GM18519 (cell line): ENCODE data around the gene NRSN1.
"Not testable (repeated sequence)": the region's sequence is repeated elsewhere in the genome, so short reads cannot be mapped to it uniquely, and the experiment has no call there.

Experiments
- ATAC-seq: cut with Tn5 transposase; IDR thresholded peaks from one replicate; pipeline ENCODE4 v1.9.1; 2021; ENCODE audit warnings: mild to moderate bottlenecking, moderate library complexity; ENCODE audit not compliant: unreplicated experiment, low FRiP score

NRSN1 gene

GRCh38 chr6:24139639-24140038, 13.6 kb downstream of the NRSN1 start:
- ATAC-seq, result no peak

GRCh38 chr6:24140591-24140990, 14.6 kb downstream of the NRSN1 start:
- no peak for ATAC-seq

GRCh38 chr6:24142733-24143132, 16.7 kb downstream of the NRSN1 start:
- ATAC-seq, result not testable (repeated sequence)

GRCh38 chr6:24145690-24146131, 19.7 kb downstream of the NRSN1 start:
- no peak for ATAC-seq

GRCh38 chr6:24146871-24147270, 20.9 kb downstream of the NRSN1 start:
- no peak for ATAC-seq

GRCh38 chr6:24147511-24148153, 21.6 kb downstream of the NRSN1 start:
- no peak for ATAC-seq

GRCh38 chr6:24148154-24148570, 22.1 kb downstream of the NRSN1 start:
- ATAC-seq, result no peak

- no peak for ATAC-seq
Measured at GRCh38 chr6:24148684-24149083, 22.7 kb downstream of the NRSN1 start.

GRCh38 chr6:24149296-24149695, 23.3 kb downstream of the NRSN1 start:
- ATAC-seq, result no peak

- ATAC-seq, result no peak
Measured at GRCh38 chr6:24149836-24150235, 23.8 kb downstream of the NRSN1 start.

- no peak for ATAC-seq
Measured at GRCh38 chr6:24152014-24152413, 26.0 kb downstream of the NRSN1 start.

- ATAC-seq, result no peak
Measured at GRCh38 chr6:24154121-24154520, 28.1 kb downstream of the NRSN1 start.

- ATAC-seq, result no peak
Measured at GRCh38 chr6:24157886-24158285, 31.9 kb downstream of the NRSN1 start.

GRCh38 chr6:24183584-24183983, 57.6 kb downstream of the NRSN1 start:
- no peak for ATAC-seq

- no peak for ATAC-seq
Measured at GRCh38 chr6:24186349-24186748, 60.3 kb downstream of the NRSN1 start.

- no peak for ATAC-seq
Measured at GRCh38 chr6:24187965-24188577, 62.1 kb downstream of the NRSN1 start.

GRCh38 chr6:24188578-24189080, 62.6 kb downstream of the NRSN1 start:
- no peak for ATAC-seq

GRCh38 chr6:24191346-24191745, 65.3 kb downstream of the NRSN1 start:
- no peak for ATAC-seq

GRCh38 chr6:24193364-24193763, 67.3 kb downstream of the NRSN1 start:
- no peak for ATAC-seq

- ATAC-seq, result no peak
Measured at GRCh38 chr6:24194978-24195700, 69.1 kb downstream of the NRSN1 start.

- no peak for ATAC-seq
Measured at GRCh38 chr6:24195836-24196597, 70.0 kb downstream of the NRSN1 start.
